HTR-8/SVneo (cell line): ENCODE measurements around the gene ZNF891.

Experiments
- DNase-seq: peaks from one replicate; pipeline ENCODE4 v3.0.0; 2011; ENCODE audit warnings: low spot score, mixed read lengths; ENCODE audit not compliant: insufficient read length
- FAIRE-seq: peaks from 2 replicates; lab custom pipeline; 2011; peaks lifted over from hg19 to GRCh38; lab: Jason Lieb, UNC

ZNF891 gene

GRCh38 chr12:133073836-133074235 lies 56.2 kb downstream of the ZNF891 start:
- no peak for FAIRE-seq
- DNase-seq: no peak

- DNase-seq: no peak
- FAIRE-seq: no peak
Observed at GRCh38 chr12:133063556-133063955, 66.5 kb downstream of the ZNF891 start.

GRCh38 chr12:133061954-133062353 lies 68.1 kb downstream of the ZNF891 start:
- DNase-seq (no peak), FAIRE-seq (no peak)

- no peak for DNase-seq
- FAIRE-seq: no peak
Observed at GRCh38 chr12:133058203-133059113, 71.6 kb downstream of the ZNF891 start.

- FAIRE-seq (no peak), DNase-seq (no peak)
Observed at GRCh38 chr12:133057446-133057845, 72.6 kb downstream of the ZNF891 start.
